ENCODE results near the gene MPDZ.

The MPDZ gene

DNA sequence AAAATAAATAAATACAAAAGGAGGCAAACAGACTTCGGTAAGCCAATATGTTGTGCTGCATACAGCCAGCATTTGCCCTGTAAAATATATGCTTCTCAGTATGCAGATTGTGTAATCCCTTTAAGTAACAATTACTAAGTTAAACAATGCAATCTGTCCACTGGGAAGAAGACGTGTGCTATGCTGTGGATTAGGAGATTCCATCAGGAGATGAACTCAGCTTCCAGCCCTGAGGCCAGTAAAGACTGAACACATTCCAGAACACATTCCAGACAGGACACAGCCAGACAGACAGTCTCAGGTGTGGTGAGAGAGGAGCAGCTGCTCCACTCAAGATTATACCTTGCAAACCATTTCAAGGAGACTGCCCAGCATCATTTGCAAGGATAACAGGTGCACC is 97.8 kb downstream of the MPDZ start:
- peak; percentile 23 for DNase-seq (ENCODE audit: low read depth)

DNA sequence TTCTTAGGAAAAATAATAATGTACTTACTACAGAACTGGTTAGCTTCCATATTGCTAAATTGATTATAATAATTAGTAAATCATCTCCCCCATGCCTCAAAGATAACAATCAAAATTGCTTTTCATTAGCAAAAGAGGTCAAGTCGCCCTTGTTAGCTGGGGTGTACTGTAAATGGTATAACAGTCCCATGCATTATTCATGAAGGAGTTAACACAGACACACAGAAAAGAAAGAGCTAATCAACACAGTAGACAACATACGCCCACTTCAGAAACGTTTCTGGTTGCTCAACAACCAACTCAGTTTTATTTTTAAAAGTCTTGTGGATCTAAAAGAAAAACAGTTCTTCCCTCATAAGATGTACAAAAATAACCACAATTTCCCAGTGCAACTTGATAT is 100.2 kb downstream of the MPDZ start:
- DNase-seq (ENCODE audit: low read depth): peak; percentile 27

DNA sequence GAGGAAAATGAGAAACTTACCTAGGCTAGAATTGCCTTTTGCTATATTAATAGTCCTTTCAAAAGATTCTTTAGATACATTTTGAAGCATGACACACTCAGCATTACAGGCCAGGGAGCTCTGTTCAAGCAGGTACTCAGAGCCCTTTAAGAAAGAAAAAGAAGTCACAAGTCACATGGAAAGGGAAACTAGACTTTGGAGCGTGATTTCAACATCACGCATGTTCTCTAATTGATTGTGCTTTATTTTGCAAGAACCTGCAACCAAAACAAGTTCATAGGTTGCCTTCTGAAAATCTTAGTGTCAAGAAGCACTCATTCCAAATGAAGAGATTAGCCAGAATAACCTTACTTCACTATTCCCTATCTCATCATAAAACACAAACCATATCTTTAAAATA is 103.8 kb downstream of the MPDZ start:
- no peak for DNase-seq (ENCODE audit: low read depth)

DNA sequence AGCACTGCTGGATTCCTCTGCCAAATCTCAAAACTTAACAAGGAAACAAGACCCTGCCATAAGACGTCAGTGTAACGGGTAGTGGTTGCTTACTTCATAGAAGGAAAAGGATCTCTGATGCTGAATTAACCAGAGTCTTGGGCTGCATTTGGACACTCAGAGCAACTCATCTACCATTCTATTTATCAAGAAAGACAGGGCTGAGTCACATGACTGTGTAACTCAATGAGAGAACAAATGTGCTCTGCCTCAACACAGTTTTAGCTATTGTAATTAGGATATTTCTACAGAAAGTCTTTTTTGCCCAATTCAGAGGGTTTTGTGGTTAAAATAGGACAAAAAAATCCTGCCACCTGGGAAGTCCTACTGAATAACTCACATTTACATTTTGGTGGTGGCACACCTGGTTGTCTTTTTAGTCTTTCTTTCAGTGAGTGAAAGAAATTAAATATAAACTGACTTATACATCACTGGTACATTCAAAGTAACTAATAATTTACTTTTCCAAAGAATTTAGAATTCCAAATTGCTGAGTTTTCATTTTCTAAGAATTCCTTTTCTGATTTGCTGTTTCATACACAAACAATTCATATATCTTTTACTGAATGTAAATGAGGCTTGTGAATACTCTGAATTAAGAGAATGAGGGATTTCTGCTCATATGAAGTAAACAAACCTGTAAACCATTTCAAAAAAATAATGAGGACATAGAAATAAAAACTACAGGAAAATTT is 104.4 kb downstream of the MPDZ start:
- no peak for DNase-seq (ENCODE audit: low read depth)

DNA sequence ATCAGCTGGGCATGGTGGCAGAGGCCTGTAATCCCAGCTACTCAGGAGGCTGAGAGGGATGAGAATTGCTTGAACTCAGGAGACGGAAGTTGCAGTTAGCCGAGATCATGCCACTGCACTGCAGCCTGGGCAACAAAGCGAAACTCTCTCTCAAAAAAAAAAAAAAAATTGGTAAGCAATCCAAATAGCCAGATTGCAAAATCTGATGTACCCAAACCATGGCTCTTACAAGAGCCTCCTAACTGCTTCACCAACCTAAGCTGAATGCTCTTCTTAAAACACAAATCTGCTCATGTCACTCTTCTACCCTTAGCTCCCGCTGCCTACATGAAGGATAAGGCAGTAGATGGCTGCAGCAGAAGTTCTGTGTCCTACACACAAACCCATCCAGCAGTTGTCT is 105.9 kb downstream of the MPDZ start:
- no peak for DNase-seq (ENCODE audit: low read depth)

DNA sequence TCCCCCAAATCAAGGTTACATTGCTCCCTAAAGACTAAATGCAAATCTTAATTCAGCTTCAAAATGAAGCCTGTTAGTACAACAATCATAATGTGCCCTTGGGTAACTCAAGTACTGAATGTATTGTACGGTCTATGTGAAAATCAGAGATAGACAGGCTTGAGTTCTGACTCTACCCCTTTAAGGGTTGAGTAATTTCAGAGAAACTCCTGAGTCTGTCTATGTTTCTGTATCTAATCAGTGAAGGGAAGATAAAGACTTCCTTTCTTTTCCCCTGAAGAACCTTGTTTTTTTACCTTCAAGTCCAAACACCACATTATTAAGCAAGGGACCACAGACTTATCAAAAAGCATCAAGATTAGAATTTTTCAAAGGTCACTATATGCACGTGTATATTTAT is 108.2 kb downstream of the MPDZ start:
- peak; percentile 62 for DNase-seq (ENCODE audit: low read depth)

DNA sequence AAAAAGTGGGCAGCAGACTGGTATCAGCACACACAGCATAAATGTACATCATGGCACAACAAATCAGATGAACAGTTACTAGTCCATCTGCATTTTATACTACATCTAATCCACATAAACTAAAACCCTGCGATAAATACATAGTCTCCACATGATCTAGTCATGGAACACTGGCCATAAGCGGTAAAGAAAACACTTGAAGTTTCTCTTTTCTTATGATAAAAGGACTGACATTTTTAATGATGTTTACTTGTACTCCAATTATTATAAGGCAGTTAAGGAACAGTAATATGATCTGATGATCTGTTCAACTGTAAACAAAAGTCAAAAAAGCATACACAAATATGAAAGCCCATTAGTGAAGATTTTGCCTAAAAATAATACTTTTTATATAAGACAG is 112.5 kb downstream of the MPDZ start:
- no peak for DNase-seq (ENCODE audit: low read depth)

DNA sequence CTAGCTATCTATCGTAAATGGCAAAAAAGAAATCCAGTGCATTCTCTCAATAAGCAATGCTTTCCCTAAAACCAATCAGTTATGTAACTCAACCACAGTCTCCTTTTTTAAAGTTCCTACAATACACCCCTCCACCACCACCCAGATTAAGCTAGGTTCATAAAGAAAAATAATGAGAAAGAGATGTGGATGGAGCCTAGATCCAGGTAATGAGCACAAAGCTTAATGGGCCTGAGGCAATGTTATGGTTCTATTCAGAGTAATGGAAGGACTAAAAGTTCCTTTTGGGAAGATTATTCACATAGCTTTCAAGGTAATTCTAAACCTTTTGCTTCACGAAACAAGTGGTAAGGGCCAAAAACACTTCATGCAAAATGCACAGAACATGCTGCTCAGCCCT is 113.5 kb downstream of the MPDZ start:
- no peak for DNase-seq (ENCODE audit: low read depth)

DNA sequence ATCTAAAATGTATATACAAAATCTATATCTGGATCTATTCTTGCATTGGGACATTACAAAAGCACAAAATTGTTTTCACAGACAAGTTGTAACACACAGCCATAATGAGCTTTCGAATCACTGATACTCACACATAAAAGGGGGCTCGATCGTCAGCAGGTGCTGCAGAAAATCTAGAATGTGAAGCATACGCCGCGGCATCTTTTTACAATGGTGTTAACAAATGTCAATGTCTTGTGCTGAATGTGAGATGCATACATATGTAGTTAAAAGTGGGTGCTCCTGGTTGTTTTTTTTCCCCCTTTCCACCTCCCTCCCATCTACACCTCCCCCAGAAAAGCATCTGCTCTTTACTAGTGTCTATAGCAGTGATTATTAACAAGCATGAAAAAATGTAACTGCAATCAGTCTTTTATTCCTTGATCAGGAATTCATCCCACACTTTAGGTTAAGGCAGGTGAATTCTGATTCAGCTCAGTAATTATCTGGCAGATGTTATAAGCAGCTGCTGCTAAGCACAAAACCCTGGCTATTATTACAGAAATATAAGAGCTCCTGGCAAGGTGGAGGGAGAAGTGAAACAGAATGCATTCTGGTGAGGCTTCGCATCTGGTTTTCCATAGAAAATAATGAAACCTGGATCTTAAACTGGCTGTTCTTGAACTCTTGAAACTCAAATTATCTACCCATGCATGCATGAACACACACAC is 114.1 kb downstream of the MPDZ start:
- DNase-seq (ENCODE audit: low read depth): no peak

DNA sequence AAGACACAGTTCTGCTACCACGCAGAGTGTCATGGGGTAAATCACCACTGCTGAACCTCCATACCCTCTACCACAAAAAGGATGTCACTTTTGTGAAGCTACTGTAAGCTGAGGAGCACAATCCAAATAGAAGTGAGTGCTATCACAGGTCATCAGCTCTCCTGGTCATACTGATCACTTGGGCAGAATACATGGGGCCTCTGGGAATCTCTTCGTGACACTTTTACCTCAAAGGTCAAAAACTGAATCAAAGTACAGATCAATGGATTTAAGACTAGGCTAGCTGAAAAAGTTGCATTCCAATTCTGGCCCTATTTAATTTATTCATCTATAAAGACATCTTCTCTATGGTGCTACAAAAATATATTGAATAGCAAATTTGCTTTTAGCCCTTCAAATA is 115.5 kb downstream of the MPDZ start:
- no peak for DNase-seq (ENCODE audit: low read depth)

DNA sequence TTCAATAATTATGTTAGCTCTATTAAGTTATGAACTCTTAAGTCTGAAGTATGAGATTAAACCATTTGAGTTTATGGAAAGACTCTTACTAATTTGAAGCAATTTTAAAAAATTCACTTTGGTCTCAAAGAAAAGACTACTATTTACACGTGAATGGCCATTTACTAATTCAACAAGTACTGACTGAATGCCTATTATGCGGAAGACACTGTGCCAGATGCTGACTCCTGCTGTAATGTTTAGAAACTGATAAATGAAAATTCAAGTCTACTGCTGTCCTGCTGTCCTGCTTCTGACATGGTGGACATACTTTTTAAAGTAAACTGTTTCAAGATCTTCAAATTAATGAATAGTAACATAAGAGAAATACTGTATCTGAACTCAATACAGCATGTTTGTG is 116.2 kb downstream of the MPDZ start:
- DNase-seq (ENCODE audit: low read depth): no peak

DNA sequence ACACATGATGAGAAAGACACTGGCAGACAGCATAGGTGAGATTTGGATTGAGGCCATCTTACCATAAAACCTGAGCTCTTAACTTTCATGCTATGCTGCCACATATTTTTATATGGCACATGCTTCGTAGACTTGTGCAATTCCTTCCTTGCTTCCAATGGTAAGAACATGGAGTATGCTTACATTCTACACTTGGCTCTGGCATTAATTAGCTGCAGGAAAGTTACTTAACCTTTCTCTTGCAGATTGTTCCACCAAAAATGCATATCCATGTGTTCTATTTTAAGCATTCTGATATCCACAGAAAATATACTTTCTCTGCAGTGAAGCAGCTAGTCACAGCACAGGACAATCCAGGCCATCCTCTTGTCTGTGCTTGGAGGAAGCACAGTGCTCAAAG is 119.4 kb downstream of the MPDZ start:
- DNase-seq (ENCODE audit: low read depth): no peak

DNA sequence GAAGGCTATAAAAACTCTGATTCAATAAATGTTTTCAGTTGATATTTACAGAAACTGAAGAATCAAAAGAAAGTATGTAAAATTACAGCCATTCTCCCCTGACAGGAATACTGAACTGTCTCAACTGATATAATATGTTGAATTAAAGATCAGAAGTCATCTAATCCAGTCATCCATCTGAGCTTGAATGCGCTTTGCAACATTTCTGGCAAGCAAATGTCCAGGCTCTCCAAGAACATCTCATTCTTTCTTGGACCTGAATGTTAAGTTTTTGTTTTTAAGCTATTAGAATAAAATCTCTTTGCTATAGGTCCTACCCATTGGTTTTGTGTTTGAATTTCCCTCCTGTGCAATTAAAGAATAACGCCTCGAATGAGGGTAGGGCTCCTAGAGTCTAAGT is 120.5 kb downstream of the MPDZ start:
- DNase-seq (ENCODE audit: low read depth): no peak

DNA sequence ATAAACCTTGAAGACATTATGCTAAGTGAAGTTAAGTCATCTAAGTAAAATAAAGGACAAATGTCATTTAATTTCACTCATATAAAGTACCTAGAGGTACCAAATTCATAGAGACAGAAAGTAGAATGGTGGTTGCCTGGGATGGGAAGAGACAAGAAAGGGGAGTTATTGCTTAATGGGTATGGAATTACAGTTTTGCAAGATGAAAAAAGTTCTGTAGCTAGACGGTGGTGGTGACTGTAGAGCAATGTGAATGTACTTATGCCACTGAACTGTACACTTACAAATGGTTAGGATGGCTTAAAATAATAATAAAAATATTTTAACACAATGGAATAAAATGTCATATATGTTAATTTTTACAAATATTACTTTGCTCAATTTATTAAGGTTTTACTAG is 128.0 kb downstream of the MPDZ start:
- peak; percentile 10 for DNase-seq (ENCODE audit: low read depth)

DNA sequence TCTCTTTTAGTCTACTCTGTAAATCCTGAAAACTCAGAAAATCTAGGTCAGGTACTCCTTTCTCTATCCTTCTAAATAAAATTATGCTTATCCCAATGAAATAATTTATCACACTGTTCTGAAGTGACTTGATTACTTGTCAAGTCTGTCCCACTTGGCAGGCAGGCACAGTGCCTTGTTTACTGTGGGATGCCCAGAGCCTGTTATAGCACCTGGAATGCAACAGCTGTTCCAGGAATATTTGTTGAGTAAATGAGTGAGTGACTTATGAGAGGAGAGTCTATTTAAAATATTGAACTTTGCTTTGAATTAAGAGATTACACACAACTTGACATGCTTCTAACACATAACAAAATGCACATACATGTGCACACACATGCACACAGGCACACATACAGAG is 130.0 kb downstream of the MPDZ start:
- no peak for DNase-seq (ENCODE audit: low read depth)

DNA sequence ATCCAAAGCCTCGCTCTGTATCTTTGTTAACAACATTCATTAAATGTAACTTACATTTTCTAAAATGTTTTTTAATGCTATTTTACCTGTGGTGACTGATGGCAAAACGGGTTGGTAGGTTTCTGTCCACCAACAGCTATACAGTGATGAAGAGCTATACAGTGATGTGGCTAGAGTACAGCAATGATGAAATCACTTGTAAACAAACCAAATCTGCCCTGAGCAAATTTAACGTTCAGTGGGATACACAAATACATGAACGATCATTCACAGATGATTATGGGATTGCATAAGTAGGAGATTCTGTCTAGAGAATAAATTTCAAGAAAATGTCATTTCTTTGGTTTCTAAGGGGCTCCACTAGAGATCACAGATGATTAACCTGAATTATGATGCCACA is 132.7 kb downstream of the MPDZ start:
- peak; percentile 44 for DNase-seq (ENCODE audit: low read depth)

DNA sequence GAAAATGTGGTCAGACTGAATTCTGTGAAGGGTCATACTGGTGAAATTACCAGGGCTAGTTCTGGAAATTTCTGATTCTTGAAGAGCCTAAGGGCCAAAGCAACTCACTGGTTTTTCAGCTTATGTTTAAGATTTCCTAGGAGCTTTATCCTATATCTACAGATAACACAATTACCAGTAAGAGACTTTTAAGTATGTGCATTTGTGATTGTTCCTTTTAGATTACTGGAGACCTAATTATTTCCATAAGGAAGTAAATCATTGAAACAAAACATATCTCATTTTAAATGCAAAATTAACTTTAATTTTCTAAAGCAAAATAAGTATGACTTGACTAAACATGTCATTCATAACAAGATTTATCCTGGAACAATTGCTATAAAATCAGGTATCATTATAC is 134.2 kb downstream of the MPDZ start:
- no peak for DNase-seq (ENCODE audit: low read depth)

DNA sequence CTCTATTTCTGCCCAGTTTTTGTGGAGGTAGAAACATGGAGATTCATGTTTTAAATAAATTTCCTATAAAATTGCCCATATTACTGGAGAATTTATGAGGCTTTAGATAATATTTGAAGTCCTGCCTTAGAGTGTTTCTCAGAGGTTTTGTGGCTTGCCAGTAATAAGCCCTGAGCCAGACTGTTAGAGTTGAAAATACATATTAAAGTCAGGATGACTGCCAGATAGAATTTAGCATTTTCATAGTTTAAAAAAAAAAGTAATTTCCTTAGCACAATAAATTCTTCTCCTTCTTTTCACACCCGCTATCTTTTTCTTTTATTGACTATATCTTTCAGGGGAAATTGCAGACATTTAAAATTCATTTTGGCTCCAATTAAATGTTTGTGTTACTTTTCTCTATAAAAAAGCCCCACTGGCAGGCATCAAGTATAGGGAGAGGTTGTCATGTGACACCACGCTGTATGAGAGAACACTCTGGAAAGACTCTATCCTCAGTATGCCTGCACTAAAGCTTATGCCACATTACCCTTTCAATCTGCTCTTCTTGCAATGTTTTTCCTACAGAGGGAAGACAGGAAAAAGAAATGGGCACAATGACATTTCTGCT is 135.2 kb downstream of the MPDZ start:
- peak; percentile 12 for DNase-seq (ENCODE audit: low read depth)

DNA sequence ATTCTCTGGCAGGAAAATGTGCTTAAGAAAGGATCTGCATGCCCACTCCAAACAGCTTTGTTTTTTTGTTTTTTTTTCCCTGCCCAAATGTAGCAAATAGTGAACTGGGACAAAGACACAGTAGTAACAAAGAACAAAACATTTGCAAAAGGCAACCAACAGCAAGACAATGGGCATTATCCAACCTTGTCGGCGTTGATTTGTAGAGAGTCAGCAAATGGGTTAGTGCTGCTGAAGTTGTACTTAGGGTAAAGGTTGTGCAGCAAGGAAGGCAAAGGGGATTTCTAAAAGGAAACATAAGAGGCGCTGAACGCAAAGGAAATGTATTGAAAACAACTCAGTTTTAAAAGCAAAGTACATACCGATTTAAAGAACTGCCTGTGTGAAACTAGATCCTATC is 136.2 kb downstream of the MPDZ start:
- no peak for DNase-seq (ENCODE audit: low read depth)

DNA sequence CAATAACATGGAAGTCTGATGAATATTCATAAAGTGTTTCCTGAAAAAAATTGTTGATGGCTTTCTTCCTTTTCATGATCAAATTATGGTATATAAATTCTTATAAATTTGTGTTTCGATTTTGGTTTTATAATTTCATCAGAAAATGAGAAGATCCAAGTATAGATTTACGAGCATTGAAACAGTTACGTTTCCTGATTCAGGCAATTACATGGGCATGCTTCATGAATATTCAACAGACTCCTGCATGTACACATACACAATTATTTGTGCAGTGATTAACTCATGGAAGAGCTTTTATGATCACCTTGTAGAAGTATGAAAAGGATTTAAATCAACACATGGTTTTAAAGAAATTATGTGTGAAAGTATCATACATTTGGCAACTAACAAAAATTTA is 136.7 kb downstream of the MPDZ start:
- no peak for DNase-seq (ENCODE audit: low read depth)

DNA sequence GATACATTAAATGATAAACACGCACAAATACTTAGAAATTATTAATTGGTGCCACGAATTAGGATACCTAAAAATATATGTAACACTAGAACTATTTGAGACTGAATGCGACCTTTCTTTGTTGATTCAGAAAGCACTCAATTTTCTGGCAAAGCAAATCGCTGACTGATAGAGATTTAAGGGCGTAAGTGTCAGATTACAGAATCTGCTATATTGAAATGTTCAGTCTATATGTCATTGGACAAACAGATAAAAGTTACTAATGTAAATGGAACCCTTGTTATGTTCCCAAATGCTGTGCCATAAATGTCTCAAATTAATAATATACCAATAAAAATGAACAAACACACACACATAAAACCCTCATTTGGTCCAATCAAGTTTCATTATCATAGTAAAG is 137.9 kb downstream of the MPDZ start:
- peak; percentile 59 for DNase-seq (ENCODE audit: low read depth)

DNA sequence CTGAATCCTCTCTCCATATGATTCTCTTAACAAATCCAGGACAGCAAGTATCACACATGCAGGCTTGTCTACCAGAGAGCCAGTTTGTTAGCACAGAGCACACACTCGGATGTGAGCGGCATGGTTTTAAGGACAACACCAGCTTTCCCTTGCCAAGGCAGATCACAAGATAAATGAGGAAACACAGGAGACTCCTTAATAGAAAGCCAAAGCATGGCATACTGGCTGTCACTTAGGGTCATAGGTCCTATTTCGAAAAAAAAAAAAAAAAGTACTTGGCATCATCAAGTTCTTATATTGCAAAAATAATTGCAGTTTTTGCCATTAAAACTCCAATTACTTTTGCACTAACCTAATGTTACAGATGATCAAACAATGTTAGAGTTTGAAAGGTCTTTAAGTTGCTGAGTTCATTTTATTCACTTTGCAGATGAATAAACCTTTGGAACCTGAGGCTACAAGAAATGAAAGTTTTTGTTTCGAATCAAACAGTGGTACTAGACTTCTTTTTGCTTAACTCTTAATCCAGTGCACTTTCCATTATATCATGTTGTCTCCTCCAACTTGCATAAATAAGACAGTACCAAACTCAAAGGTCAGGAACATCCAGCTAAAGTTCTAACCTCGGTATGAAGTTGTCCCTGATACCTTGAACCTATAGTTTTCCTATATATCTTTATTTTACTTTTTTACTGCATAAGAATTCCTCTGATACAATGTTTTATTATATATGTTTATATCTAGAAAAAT is 138.5 kb downstream of the MPDZ start:
- peak; percentile 20 for DNase-seq (ENCODE audit: low read depth)

DNA sequence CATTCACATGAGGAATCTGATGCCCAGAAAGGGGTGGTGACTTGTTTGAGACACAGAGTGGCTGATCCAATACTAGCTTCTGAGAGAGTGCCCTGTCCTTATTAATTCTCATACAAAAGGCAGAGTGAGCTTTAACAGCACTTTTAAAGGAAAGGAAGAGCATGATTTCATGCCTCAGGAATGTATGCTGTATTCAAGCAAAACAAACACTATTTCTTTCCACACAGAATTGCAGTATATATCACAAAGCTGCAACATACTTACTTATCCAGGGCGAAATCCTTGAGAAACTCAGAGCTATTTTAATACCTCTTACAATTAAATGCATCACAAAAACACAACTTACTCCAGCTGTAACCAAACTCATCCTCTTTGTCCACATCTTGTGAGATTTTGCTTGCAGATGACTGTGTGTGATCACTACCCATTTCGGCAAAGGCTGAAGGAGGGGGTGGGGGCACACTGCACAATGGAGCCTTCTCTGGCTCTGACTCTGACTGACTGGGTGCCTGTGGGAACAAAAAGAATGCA is 139.8 kb downstream of the MPDZ start:
- DNase-seq (ENCODE audit: low read depth): peak; percentile 91
